HuH-7.5 (cell line): ENCODE results near the gene UBE3C.

Source experiments
- DNase-seq: peaks from one replicate; pipeline ENCODE4 v3.0.0; 2011; ENCODE audit warnings: low spot score

The UBE3C gene

GRCh38 chr7:157177983-157178381 lies 39.3 kb downstream of the UBE3C start:
- DNase-seq, result no peak

- DNase-seq, result no peak
Measured at GRCh38 chr7:157183832-157184231, 45.1 kb downstream of the UBE3C start.

- DNase-seq, result no peak
Measured at GRCh38 chr7:157188091-157188665, 49.5 kb downstream of the UBE3C start.

GRCh38 chr7:157189405-157189804 lies 50.7 kb downstream of the UBE3C start:
- no peak for DNase-seq

GRCh38 chr7:157192861-157193260 lies 54.1 kb downstream of the UBE3C start:
- DNase-seq, result no peak

GRCh38 chr7:157193274-157193673 lies 54.5 kb downstream of the UBE3C start:
- DNase-seq, result no peak

- DNase-seq, result no peak
Measured at GRCh38 chr7:157194948-157195347, 56.2 kb downstream of the UBE3C start.

- DNase-seq, result no peak
Measured at GRCh38 chr7:157195868-157196267, 57.1 kb downstream of the UBE3C start.

GRCh38 chr7:157204134-157204533 lies 65.4 kb downstream of the UBE3C start:
- no peak for DNase-seq

- no peak for DNase-seq
Measured at GRCh38 chr7:157205438-157205837, 66.7 kb downstream of the UBE3C start.

GRCh38 chr7:157208571-157209413 lies 70.1 kb downstream of the UBE3C start:
- no peak for DNase-seq

GRCh38 chr7:157210682-157211081 lies 72.0 kb downstream of the UBE3C start:
- no peak for DNase-seq

GRCh38 chr7:157211690-157212089 lies 73.0 kb downstream of the UBE3C start:
- DNase-seq, result no peak

- DNase-seq, result no peak
Measured at GRCh38 chr7:157219154-157219553, 80.4 kb downstream of the UBE3C start.

GRCh38 chr7:157220916-157221569 lies 82.3 kb downstream of the UBE3C start:
- DNase-seq, result no peak

GRCh38 chr7:157222687-157223086 lies 84.0 kb downstream of the UBE3C start:
- no peak for DNase-seq

- DNase-seq, result no peak
Measured at GRCh38 chr7:157224627-157225026, 85.9 kb downstream of the UBE3C start.

GRCh38 chr7:157228864-157229422 lies 90.2 kb downstream of the UBE3C start:
- peak; percentile 27 for DNase-seq

GRCh38 chr7:157233677-157234076 lies 95.0 kb downstream of the UBE3C start:
- DNase-seq, result no peak

GRCh38 chr7:157234271-157234670 lies 95.5 kb downstream of the UBE3C start:
- no peak for DNase-seq

GRCh38 chr7:157235357-157236333 lies 96.9 kb downstream of the UBE3C start:
- DNase-seq, result no peak

- DNase-seq, result no peak
Measured at GRCh38 chr7:157238087-157238486, 99.4 kb downstream of the UBE3C start.
